Raji (cell line): ENCODE results near the gene ST6GALNAC4.

Experiments used
- POLR2A ChIP-seq: IDR thresholded peaks from 2 replicates; pipeline ENCODE4 v1.6.1; 2011; ENCODE audit warnings: low read depth, low read length, control low read depth; ENCODE audit not compliant: insufficient read depth

ST6GALNAC4 gene

GRCh38 chr9:127950513-127951289 is 33.9 kb upstream of the ST6GALNAC4 start:
- TF ChIP-seq POLR2A: no peak

- TF ChIP-seq POLR2A: no peak
These were observed 33.1 kb upstream of the ST6GALNAC4 start for GRCh38 chr9:127949827-127950512.

- TF ChIP-seq POLR2A: no peak
These were observed 31.2 kb upstream of the ST6GALNAC4 start for GRCh38 chr9:127947841-127948710.

GRCh38 chr9:127946728-127947127 is 29.9 kb upstream of the ST6GALNAC4 start:
- TF ChIP-seq POLR2A: no peak

GRCh38 chr9:127945942-127946341 is 29.1 kb upstream of the ST6GALNAC4 start:
- no peak for TF ChIP-seq POLR2A

- no peak for TF ChIP-seq POLR2A
These were observed 28.5 kb upstream of the ST6GALNAC4 start for GRCh38 chr9:127945338-127945737.

GRCh38 chr9:127944586-127945218 is 27.9 kb upstream of the ST6GALNAC4 start:
- no peak for TF ChIP-seq POLR2A

GRCh38 chr9:127943731-127944144 is 26.9 kb upstream of the ST6GALNAC4 start:
- no peak for TF ChIP-seq POLR2A

GRCh38 chr9:127943011-127943662 is 26.3 kb upstream of the ST6GALNAC4 start:
- TF ChIP-seq POLR2A: no peak

GRCh38 chr9:127942216-127943010 is 25.6 kb upstream of the ST6GALNAC4 start:
- TF ChIP-seq POLR2A: no peak

GRCh38 chr9:127941961-127942215 is 25.0 kb upstream of the ST6GALNAC4 start:
- TF ChIP-seq POLR2A: no peak

- no peak for TF ChIP-seq POLR2A
These were observed 24.5 kb upstream of the ST6GALNAC4 start for GRCh38 chr9:127941062-127941960.

GRCh38 chr9:127940593-127940992 is 23.8 kb upstream of the ST6GALNAC4 start:
- TF ChIP-seq POLR2A: no peak

- no peak for TF ChIP-seq POLR2A
These were observed 21.5 kb upstream of the ST6GALNAC4 start for GRCh38 chr9:127938298-127938690.
